ENCODE measurements around the gene CCDC127.

- TF ChIP-seq CTCF (IDR thresholded peaks at IDR 0.05): no peak
- TF ChIP-seq POLR2A (IDR thresholded peaks at IDR 0.05): no peak
Observed at GRCh38 chr5:200985-201384, 17.0 kb downstream of the CCDC127 start.

Data from Peyer's patch (tissue), 4 donors.